GM21360 (cell line): ENCODE results near the gene BCL11B.

Experiments
- ATAC-seq: cut with Tn5 transposase; IDR thresholded peaks from one replicate; pipeline ENCODE4 v1.9.1; 2021; ENCODE audit warnings: mild to moderate bottlenecking, moderate library complexity; ENCODE audit not compliant: unreplicated experiment

Gene BCL11B

GRCh38 chr14:99185436-99186068 lies 86.4 kb downstream of the BCL11B start:
- no peak for ATAC-seq

- ATAC-seq: no peak
Measured at GRCh38 chr14:99183716-99184115, 88.3 kb downstream of the BCL11B start.

GRCh38 chr14:99183311-99183710 lies 88.7 kb downstream of the BCL11B start:
- ATAC-seq: no peak

GRCh38 chr14:99182548-99183250 lies 89.3 kb downstream of the BCL11B start:
- no peak for ATAC-seq

GRCh38 chr14:99181804-99182520 lies 90.0 kb downstream of the BCL11B start:
- no peak for ATAC-seq

GRCh38 chr14:99181241-99181640 lies 90.8 kb downstream of the BCL11B start:
- no peak for ATAC-seq

GRCh38 chr14:99179946-99180345 lies 92.1 kb downstream of the BCL11B start:
- ATAC-seq: no peak

GRCh38 chr14:99179506-99179905 lies 92.5 kb downstream of the BCL11B start:
- no peak for ATAC-seq

- ATAC-seq: no peak
Measured at GRCh38 chr14:99177886-99178835, 93.8 kb downstream of the BCL11B start.

- ATAC-seq: no peak
Measured at GRCh38 chr14:99177046-99177655, 94.8 kb downstream of the BCL11B start.

GRCh38 chr14:99176156-99176945 lies 95.6 kb downstream of the BCL11B start:
- no peak for ATAC-seq

- no peak for ATAC-seq
Measured at GRCh38 chr14:99175331-99176155, 96.5 kb downstream of the BCL11B start.

- ATAC-seq: no peak
Measured at GRCh38 chr14:99174770-99175319, 97.2 kb downstream of the BCL11B start.

GRCh38 chr14:99174081-99174769 lies 97.8 kb downstream of the BCL11B start:
- no peak for ATAC-seq

GRCh38 chr14:99173506-99173905 lies 98.5 kb downstream of the BCL11B start:
- ATAC-seq: no peak

GRCh38 chr14:99173086-99173485 lies 98.9 kb downstream of the BCL11B start:
- ATAC-seq: no peak

GRCh38 chr14:99171396-99171795 lies 100.6 kb downstream of the BCL11B start:
- ATAC-seq: no peak

- no peak for ATAC-seq
Measured at GRCh38 chr14:99169776-99170356, 102.1 kb downstream of the BCL11B start.
